HG03571 (cell line): ENCODE results near the gene NT5DC2.

ENCODE experiments used
- ATAC-seq: cut with Tn5 transposase; IDR thresholded peaks from one replicate; pipeline ENCODE4 v1.9.1; 2021; ENCODE audit not compliant: unreplicated experiment

Gene NT5DC2

GRCh38 chr3:52512727-52513126 is 20.9 kb downstream of the NT5DC2 start:
- ATAC-seq, result no peak

- no peak for ATAC-seq
Observed at GRCh38 chr3:52512105-52512504, 21.6 kb downstream of the NT5DC2 start.

- ATAC-seq, result no peak
Observed at GRCh38 chr3:52511509-52511908, 22.1 kb downstream of the NT5DC2 start.

GRCh38 chr3:52509753-52510328 is 23.8 kb downstream of the NT5DC2 start:
- no peak for ATAC-seq

GRCh38 chr3:52507359-52507758 is 26.3 kb downstream of the NT5DC2 start:
- ATAC-seq, result no peak

GRCh38 chr3:52506266-52506966 is 27.2 kb downstream of the NT5DC2 start:
- ATAC-seq, result no peak

GRCh38 chr3:52504977-52505376 is 28.7 kb downstream of the NT5DC2 start:
- ATAC-seq, result no peak

- ATAC-seq, result no peak
Observed at GRCh38 chr3:52503788-52504424, 29.8 kb downstream of the NT5DC2 start.

GRCh38 chr3:52502808-52503350 is 30.8 kb downstream of the NT5DC2 start:
- no peak for ATAC-seq

GRCh38 chr3:52502001-52502400 is 31.7 kb downstream of the NT5DC2 start:
- ATAC-seq, result no peak

- ATAC-seq, result no peak
Observed at GRCh38 chr3:52501046-52501445, 32.6 kb downstream of the NT5DC2 start.

- no peak for ATAC-seq
Observed at GRCh38 chr3:52498137-52499054, 35.3 kb downstream of the NT5DC2 start.

GRCh38 chr3:52495777-52496602 is 37.7 kb downstream of the NT5DC2 start:
- no peak for ATAC-seq

GRCh38 chr3:52494886-52495495 is 38.7 kb downstream of the NT5DC2 start, which contains the start of gene STAB1:
STAB1 (plus strand) TSS chr3:52495338; CDS start chr3:52495414, 76 bp downstream.
- no peak for ATAC-seq

- ATAC-seq, result no peak
Observed at GRCh38 chr3:52494445-52494844, 39.2 kb downstream of the NT5DC2 start.

- ATAC-seq, result no peak
Observed at GRCh38 chr3:52493232-52494017, 40.2 kb downstream of the NT5DC2 start.

- ATAC-seq, result no peak
Observed at GRCh38 chr3:52492059-52492458, 41.6 kb downstream of the NT5DC2 start.

GRCh38 chr3:52490939-52491526 is 42.6 kb downstream of the NT5DC2 start:
- ATAC-seq, result no peak
